GM19193 (cell line): Measurements from ENCODE around the gene C1orf87.

ENCODE experiments used
- POLR2A ChIP-seq: IDR thresholded peaks from 4 replicates; pipeline ENCODE4 v1.6.1; 2011; ENCODE audit not compliant: insufficient read depth, insufficient read length; ENCODE audit errors: extremely low read depth

The C1orf87 gene

DNA sequence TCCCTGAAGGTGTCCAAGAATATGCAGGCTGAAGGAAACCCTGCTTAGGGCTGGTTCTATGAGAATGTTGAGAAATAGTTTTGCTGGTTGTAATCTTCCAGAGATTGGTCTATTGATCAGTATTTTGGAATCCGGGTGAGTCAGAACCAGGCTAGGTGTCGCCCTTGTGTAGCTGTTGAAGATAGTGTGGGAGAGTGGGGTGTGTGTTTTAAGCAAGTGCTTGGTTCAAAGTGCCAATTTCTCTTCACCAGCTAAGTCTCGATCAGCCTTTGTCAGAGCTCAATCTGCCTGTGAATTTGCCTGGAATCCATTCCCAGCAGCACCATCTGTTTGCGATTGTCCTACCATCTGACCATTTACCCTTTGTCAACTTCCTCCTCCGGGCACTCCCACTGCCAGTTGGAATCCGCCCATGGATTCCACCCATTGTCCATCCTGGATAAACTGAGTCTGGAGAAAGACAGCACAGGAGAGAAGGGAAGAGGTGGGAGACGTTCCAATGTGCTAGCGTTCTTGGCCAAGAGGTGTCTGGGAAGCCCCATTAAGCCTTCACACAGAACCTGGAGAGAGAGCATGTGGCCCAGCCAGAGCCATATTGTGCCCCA lies 87.6 kb downstream of the C1orf87 start:
- no peak for TF ChIP-seq POLR2A

DNA sequence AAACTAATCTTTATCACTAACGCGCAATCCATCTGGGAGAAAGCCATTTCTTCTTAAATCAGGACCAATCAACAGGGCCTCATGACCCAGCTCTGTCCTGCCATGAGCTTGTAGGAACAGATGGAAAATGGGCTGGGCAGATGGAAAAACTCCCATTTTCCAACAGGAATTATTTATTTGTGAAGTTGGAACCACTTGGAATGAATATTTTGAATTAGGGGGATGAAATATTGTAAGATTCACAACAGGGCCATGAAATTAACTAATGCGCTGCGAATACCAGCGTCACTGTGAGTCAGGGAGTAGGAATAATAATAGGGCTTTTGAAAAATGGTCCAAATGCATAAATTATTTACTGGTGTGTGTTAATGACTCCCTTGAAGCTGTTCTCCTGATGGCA lies 93.9 kb downstream of the C1orf87 start:
- TF ChIP-seq POLR2A: no peak

DNA sequence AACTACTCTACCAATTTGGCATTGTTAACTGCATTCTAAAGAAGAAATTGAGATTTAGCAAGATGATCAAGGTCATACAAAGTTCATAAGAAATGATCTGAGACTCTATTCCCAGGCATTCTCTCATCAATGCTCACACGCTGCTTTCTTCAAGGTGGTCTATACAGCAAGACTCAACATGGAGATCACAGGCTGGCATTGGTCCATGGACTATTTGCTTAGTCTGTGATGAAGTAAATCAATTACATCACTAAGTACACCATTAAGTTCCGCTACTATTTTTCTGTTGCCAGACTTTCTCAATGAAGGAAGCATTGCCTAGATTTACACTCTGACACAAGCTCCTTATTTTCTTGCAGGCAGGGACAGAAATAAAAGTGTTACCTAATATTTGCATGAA lies 95.1 kb downstream of the C1orf87 start:
- TF ChIP-seq POLR2A: no peak

DNA sequence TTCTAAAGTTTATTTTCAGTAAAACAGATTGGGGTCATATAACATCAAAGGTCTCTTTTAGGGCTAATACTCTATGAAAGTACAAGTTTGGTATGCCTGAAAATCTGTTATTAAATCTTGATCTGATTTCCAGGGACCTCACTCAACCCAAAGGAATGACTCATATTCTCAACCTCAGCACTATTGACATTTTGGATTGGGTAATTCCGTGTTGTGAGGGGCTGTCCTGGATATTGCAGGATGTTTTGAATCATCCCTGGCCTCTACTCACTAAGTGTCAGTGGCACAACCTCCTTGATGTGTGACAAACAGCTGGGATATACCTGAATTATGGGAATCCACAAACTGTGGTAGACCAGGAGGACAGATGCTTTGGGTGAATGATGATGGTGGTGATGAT lies 95.5 kb downstream of the C1orf87 start:
- no peak for TF ChIP-seq POLR2A

DNA sequence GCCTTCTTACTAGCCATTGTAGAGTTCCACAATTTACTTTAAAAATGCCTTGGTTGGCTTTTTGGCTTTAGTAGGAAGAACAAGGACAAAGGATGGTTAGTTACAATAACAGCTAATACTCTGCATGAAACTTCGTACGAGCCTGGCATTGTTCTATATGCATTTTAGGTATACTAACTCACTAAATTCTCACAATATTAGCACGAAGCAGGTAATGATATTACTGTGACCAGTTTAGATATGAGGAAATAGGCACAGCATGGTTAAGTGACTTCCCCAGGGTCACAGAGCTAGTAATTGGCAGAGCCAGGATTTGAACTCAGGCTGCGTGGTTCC lies 96.5 kb downstream of the C1orf87 start:
- TF ChIP-seq POLR2A: no peak

DNA sequence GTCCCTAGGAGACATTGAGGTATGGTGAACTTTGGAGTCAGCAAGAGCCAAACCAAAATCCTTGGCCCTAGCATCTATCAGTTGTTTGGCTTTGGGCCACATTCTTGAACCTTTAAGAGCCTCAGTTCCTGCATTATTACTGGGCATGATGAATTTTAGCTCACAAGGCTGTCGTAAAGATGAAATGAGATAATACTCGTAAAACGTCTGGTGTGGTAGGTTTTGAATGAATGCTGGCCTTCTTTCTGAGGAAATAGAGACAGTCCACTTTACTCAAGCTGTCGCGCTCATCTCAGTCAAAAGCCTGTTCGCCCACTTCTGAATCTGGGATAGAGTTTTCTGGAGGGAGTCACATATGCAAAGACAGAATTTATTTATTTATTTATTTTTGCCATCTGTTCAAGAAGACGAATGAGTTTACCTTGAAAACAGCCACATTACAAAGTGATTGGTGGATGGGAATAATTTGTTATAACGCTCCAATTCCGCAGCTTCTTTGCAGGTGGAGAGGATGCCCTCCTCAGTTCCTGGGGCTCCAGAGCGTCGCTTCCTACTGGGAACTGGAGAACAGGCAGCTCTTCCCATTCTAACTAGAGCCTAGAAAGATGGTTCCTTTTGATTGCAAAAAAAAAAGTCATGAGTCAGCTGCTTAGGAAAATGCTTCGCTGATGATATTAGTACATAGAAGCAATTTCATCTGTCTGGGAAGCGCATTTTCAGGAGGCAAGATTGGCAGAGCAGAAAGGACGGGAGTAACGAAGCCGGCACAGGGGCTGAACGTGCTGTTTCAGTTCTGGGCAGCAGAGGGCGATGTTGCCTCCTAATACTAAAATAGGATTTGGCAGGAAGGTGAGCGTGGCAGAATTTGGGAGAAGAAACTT lies 97.1 kb downstream of the C1orf87 start:
- no peak for TF ChIP-seq POLR2A

DNA sequence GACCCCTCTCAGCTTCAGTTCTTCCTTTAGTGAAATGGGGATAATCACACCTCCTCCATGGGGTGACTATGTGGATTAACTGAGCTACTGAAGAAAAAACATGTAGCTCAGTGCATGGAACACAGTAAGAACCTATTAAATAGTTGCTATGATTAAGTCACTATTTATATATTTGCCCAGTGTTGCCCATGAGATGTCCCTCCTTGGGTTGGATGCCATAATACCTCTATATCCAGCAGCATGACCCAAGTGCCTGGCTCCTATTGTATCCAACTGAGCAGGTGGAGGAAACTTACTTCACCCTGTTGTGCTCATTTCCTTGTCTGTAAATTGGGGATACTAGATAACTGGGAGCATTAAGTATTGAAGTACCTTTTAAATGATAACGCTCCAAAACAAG lies 99.9 kb downstream of the C1orf87 start:
- no peak for TF ChIP-seq POLR2A

DNA sequence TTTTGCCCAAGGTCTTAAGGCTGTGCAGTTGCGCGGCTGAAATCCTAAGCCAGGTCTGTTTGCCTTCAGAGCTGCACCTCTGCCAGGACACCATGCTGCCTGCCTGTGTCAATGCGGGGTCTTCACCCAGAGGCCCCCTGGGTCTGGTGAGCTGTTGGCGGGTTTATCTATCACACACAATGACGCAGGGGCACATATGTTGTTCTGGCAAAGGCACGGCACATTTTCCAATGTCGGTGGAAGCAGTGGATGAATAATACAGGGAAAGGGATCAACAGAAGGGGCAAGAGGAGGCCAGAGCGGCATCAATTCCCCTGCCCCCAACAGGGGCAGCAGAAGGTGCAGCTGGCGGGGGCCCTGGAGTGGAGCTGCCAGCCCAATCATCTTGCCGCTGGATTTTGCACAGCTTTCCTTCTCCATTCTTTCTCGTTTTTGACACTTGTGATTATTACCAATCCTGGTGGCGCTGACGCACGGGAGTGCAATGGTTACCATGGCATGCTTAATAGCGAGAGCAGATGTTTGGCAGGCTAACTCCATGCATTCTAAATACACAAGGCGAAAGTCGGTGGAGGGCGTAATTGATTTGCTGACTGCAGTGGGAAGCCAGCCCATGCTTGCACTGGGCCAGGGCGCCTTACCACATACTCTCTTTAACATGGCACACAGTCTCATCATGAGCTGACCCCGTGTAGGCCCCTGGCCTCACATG lies 101.2 kb downstream of the C1orf87 start:
- TF ChIP-seq POLR2A: no peak

DNA sequence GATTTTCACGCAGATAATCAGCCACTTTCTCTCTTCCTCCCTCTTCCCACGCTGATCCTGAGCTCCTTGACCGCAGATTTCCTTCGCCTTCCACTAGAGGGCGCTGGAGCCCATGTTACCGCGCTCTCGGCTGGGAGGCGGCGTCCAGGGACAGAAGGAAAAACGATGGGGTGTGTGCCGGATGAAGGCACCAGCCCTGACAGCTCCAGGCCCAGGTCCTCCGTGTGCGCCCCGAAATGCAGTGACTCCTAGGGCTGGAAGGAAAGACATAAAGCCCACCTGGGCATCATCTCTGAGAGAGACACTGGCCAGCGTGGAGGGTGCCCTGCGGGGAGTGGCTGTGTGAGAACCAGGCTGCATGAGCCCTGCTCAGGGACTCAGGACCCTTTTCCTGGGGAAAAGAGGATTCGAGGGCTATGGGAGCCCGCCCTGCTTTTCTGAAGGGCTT lies 102.1 kb downstream of the C1orf87 start:
- TF ChIP-seq POLR2A: no peak

DNA sequence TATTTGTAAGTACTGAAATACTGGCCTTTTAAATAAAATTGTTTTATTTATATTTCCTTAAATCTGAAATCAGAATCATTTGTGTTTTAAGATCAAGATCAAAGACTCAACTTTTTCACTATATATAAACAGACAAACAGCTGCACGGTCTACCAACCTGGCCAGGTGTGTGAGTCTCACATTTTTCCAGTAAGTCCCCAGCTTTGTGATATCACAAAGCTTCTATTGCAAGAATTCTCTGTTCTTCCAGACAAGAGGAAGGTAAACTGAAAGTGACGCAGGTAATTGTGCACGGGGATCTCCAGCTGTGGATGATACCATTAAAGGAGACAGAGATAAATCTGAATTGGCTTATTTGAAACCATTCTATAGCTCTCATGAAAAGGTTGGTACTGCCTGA lies 105.8 kb downstream of the C1orf87 start:
- no peak for TF ChIP-seq POLR2A

DNA sequence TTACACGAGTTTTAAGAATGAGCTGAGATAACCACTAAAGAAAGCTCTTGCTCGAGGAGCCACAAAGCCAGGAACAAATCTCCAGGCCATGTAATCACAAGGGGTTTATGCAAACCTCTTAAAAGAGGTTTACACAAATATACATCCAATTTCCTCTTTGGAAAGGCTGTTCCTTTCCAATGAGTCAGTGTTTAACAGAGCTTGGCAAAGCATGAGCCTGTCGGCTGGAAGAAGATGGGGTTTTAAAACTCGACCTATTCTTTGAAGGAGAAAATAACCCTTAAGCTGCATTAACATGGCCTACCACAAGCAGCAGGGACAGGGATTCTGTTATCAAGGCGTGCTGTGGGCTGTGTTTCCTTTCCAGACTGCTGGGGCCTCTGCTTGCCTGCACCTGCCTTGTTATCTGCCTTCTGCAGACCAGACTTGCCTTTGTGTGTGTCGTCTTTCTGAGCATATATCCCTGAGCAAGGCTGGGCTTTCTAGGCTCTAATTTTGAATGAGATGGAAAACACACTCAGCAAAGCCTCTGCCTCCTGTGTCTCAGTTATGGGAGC lies 106.4 kb downstream of the C1orf87 start:
- no peak for TF ChIP-seq POLR2A

DNA sequence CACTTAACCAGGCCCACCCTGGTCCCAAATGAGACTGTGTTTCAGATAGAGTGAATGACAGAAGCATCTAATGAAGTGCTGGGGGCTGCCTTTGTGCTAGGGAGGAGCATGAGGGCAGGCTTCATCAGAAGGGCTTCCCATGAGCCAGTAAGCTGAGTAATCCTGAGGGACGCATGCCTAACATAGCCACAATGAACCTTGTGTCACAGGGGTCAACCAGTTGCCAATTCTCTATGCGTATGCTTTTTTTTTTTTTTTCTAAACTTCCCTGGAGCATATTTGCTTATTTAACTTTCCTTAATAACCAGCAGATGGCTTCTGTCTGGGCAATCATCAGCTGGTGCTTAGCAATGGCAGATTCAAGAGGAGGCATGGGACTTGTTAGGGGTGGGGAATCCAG lies 121.5 kb downstream of the C1orf87 start:
- TF ChIP-seq POLR2A: no peak

DNA sequence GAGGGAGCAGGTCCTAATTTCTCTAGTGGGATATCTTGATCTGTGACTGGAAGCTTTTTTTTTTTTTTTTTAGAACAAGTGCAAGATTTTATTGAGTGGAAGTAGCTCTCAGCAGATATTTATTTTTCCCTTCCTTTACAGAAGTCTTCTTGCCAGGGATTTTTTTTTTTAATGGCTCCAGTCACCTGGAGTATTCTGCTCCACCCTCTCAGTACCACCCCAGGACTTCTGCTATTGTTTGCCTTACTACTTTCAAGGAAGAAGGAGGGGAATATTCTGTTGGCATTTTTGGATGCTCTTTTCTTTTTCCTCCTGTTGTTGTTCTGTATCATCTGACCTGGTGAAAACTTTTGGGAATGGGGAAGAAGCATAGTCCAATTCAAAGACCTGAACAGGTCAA lies 123.9 kb downstream of the C1orf87 start:
- no peak for TF ChIP-seq POLR2A

DNA sequence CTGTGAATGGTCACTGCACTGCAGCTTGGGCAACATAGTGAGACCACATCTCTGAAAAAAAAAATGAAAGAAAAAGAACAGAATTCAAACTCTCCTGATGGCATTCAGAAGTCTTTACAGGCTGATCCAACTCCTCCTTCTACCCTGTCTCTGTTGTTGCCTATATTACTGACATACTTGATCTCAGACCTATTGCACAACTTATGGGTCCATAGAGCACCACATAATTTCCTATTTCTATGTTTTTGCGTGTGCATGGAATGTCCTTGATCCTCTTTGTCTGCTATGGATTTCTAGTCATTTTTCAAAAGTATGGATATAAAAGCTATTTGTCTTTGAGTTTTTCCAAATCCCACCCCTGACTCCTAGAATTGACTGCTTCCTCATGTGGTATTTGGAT lies 124.6 kb downstream of the C1orf87 start:
- no peak for TF ChIP-seq POLR2A
